WERI-Rb-1 (cell line): Measurements from ENCODE around the gene KCNH8.

ENCODE experiments used
- DNase-seq: peaks from one replicate; pipeline ENCODE4 v3.0.0-alpha.2; 2020
- H3K27ac ChIP-seq: fragments of 250-450 bp; sonication (Bioruptor Pico); 2 replicates; pipeline ENCODE4 v1.5.1; 2020; ENCODE audit warnings: mild to moderate bottlenecking, moderate library complexity
- H3K27me3 ChIP-seq: fragments of 250-450 bp; sonication (Bioruptor Pico); 2 replicates; pipeline ENCODE4 v1.5.1; 2021; ENCODE audit warnings: mild to moderate bottlenecking, low read depth, moderate library complexity; ENCODE audit not compliant: insufficient read depth, severe bottlenecking
- H3K36me3 ChIP-seq: fragments of 250-450 bp; sonication (Bioruptor Pico); 2 replicates; pipeline ENCODE4 v1.5.1; 2020; ENCODE audit warnings: mild to moderate bottlenecking, moderate library complexity
- H3K4me3 ChIP-seq: 2 replicates; pipeline ENCODE4 v1.5.1; 2011; ENCODE audit warnings: low read depth, mild to moderate bottlenecking, control low read depth, low read length
- H3K9me3 ChIP-seq: fragments of 250-450 bp; sonication (Bioruptor Pico); 2 replicates; pipeline ENCODE4 v1.5.1; 2021; ENCODE audit warnings: mild to moderate bottlenecking, moderate library complexity; ENCODE audit not compliant: severe bottlenecking
- CTCF ChIP-seq: IDR thresholded peaks from 2 replicates; pipeline ENCODE4 v1.5.1; 2011; ENCODE audit warnings: low read depth, mild to moderate bottlenecking, control low read depth, inconsistent platforms, low read length

KCNH8 gene

GRCh38 chr3:19547665-19548464, 399.6 kb downstream of the KCNH8 start:
- Histone ChIP-seq H3K36me3 (no peaks in the 10 kb centered on the region), H3K4me3 (no peak overlapping the region), H3K27ac (no peak overlapping the region), H3K9me3 (no peaks in the 10 kb centered on the region), H3K27me3 (no peaks in the 10 kb centered on the region)
- DNase-seq = no peak
- TF ChIP-seq CTCF = no peak

DNA sequence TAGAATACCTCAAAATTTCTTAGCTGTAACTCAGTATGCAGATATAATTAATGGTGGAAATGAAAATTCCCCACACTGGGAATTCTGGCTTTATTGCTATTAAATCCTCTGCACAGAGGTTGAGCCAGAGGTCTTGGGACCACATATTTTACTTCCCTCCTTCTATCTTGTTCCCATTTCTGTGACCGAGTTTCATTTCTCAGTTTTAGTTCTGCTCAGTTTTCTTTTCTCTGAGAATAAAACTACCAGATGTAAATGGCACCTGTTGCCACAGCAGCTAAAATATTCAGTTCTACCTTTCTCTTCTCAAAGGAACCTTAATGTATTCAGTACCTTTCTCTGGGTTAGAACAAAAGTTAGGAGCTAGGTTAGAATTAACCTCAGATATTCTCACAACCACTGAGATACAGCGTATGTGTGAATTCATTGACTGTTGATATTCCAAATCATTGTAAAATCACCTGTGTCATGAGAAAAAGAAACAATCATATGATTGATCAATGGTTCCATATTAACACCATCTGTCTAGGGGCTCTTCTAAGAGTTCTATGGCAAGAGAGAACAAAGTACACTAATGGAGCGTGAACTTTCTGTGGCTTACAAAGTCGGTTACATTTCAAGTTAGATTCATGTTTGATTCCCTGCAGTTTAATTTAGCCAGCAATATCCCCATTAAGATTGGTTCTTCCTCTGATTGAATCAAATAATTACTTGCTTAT, 411.6 kb downstream of the KCNH8 start:
- Histone ChIP-seq H3K4me3 (no peak overlapping the region), H3K36me3 (no peaks in the 10 kb centered on the region), H3K9me3 (no peaks in the 10 kb centered on the region), H3K27ac (no peak overlapping the region), H3K27me3 (no peaks in the 10 kb centered on the region)
- DNase-seq = no peak
- no peak for TF ChIP-seq CTCF

DNA sequence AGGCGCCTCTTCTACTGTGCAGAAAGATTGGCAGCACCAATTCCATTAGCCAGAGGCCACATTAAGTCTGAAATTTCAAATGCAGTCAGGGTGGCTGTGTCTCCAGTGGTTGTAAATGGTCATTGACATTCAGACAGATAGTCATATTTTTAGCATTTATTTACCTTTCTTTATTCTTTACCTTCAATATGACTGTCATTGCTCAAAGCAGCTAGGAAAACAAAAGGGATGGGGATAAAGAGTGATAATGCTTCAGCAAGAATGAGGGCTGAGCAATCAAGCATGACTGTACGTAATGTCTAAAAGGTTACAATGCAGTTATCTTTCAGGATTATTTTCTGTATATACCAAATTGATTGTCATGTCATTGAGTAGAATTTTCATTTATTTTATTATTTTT, 425.3 kb downstream of the KCNH8 start:
- TF ChIP-seq CTCF = no peak
- no peaks in the 10 kb centered on the region for H3K36me3 ChIP-seq
- no peak overlapping the region for H3K4me3 ChIP-seq
- no peak for DNase-seq
- no peak overlapping the region for H3K27ac ChIP-seq
- no peaks in the 10 kb centered on the region for H3K27me3 ChIP-seq
- H3K9me3 ChIP-seq = no peaks in the 10 kb centered on the region

GRCh38 chr3:19574268-19574667, 426.0 kb downstream of the KCNH8 start:
- Histone ChIP-seq H3K4me3 (no peak overlapping the region), H3K36me3 (no peaks in the 10 kb centered on the region), H3K27me3 (no peaks in the 10 kb centered on the region), H3K9me3 (no peaks in the 10 kb centered on the region), H3K27ac (no peak overlapping the region)
- no peak for DNase-seq
- no peak for TF ChIP-seq CTCF

- Histone ChIP-seq H3K36me3 (no peaks in the 10 kb centered on the region), H3K27me3 (no peaks in the 10 kb centered on the region), H3K4me3 (no peak overlapping the region), H3K9me3 (no peaks in the 10 kb centered on the region), H3K27ac (no peak overlapping the region)
- DNase-seq = no peak
- TF ChIP-seq CTCF = no peak
These were observed 428.0 kb downstream of the KCNH8 start for GRCh38 chr3:19576343-19576742.
